GM23338 (cell line): ENCODE measurements around the gene CCDC170. TPM values are rescaled to one million over a fixed set of nuclear protein-coding genes. Genes with fewer than 3 reads are reported as not detected.

ENCODE experiments used
- ATAC-seq: fragments of 200-7000 bp; cut with Tn5 transposase; 3 replicates; pipeline ENCODE4 v1.9.1; 2020
- DNase-seq: peaks from one replicate; pipeline ENCODE4 v3.0.0-alpha.2; 2015; ENCODE audit warnings: low spot score
- H2AFZ ChIP-seq: fragments of 200-600 bp; sonication (generic); 2 replicates; pipeline ENCODE4 v1.8.0; 2016; ENCODE audit warnings: antibody characterized with exemption, mild to moderate bottlenecking, moderate library complexity
- H3F3A ChIP-seq: fragments of 200-600 bp; sonication (generic); replicated peaks from 2 replicates; pipeline ENCODE4 v1.8.0; 2017; ENCODE audit warnings: antibody characterized with exemption, mixed run types, low read depth
- H3K27ac ChIP-seq: fragments of 200-600 bp; sonication (generic); 2 replicates; pipeline ENCODE4 v1.6.1; 2016; ENCODE audit warnings: low read depth
- H3K27me3 ChIP-seq: fragments of 200-600 bp; sonication (generic); 2 replicates; pipeline ENCODE4 v1.8.0; 2016; ENCODE audit warnings: mild to moderate bottlenecking, mixed run types, moderate library complexity; ENCODE audit not compliant: insufficient read depth
- H3K36me3 ChIP-seq: fragments of 200-600 bp; sonication (generic); 2 replicates; pipeline ENCODE4 v1.8.0; 2016; ENCODE audit warnings: mild to moderate bottlenecking; ENCODE audit not compliant: insufficient read depth
- H3K4me1 ChIP-seq: fragments of 200-600 bp; sonication (generic); 2 replicates; pipeline ENCODE4 v1.8.0; 2016; ENCODE audit warnings: mild to moderate bottlenecking, moderate library complexity; ENCODE audit not compliant: insufficient read depth
- H3K4me2 ChIP-seq: fragments of 200-600 bp; sonication (generic); 2 replicates; pipeline ENCODE4 v1.7.1; 2017; ENCODE audit warnings: mixed run types
- H3K4me3 ChIP-seq: fragments of 200-600 bp; sonication (generic); 2 replicates; pipeline ENCODE4 v1.6.1; 2016; ENCODE audit warnings: mixed run types
- H3K79me2 ChIP-seq: fragments of 200-600 bp; sonication (generic); replicated peaks from 2 replicates; pipeline ENCODE4 v1.8.0; 2017; ENCODE audit warnings: mild to moderate bottlenecking; ENCODE audit not compliant: insufficient read depth
- H3K9me2 ChIP-seq: fragments of 200-600 bp; sonication (generic); 2 replicates; pipeline ENCODE4 v1.8.0; 2017; ENCODE audit not compliant: insufficient read depth
- H4K20me1 ChIP-seq: fragments of 200-600 bp; sonication (generic); replicated peaks from 2 replicates; pipeline ENCODE4 v1.8.0; 2017; ENCODE audit warnings: mild to moderate bottlenecking; ENCODE audit not compliant: insufficient read depth
- H3K27ac Mint-ChIP-seq: 2 replicates; pipeline ENCODE4 v1.8.0; 2020; ENCODE audit warnings: inconsistent platforms, mild to moderate bottlenecking, moderate library complexity, mixed read lengths
- H3K27me3 Mint-ChIP-seq: 3 replicates; pipeline ENCODE4 v1.8.0; 2022; ENCODE audit warnings: low read depth, mild to moderate bottlenecking, moderate library complexity, mixed read lengths, inconsistent platforms; ENCODE audit not compliant: insufficient read depth, poor library complexity
- H3K36me3 Mint-ChIP-seq: 3 replicates; pipeline ENCODE4 v1.8.0; 2021; ENCODE audit warnings: low read depth, mild to moderate bottlenecking, inconsistent platforms, moderate library complexity, mixed read lengths
- H3K4me1 Mint-ChIP-seq: 3 replicates; pipeline ENCODE4 v1.8.0; 2020; ENCODE audit warnings: mild to moderate bottlenecking, inconsistent platforms, mixed read lengths
- H3K4me3 Mint-ChIP-seq: 3 replicates; pipeline ENCODE4 v1.8.0; 2021; ENCODE audit warnings: moderate library complexity, mild to moderate bottlenecking, inconsistent platforms, mixed read lengths
- H3K9me3 Mint-ChIP-seq: 3 replicates; pipeline ENCODE4 v1.8.0; 2020; ENCODE audit warnings: moderate library complexity, mild to moderate bottlenecking, inconsistent platforms, mixed read lengths
- ETS1 ChIP-seq: IDR thresholded peaks from 2 replicates; pipeline ENCODE4 v1.6.1; 2016; ENCODE audit warnings: antibody characterized with exemption
- EZH2 ChIP-seq: fragments of 200-600 bp; sonication (generic); IDR thresholded peaks from one replicate; pipeline ENCODE4 v1.8.0; 2017; ENCODE audit warnings: antibody characterized with exemption, mild to moderate bottlenecking, low read depth; ENCODE audit not compliant: unreplicated experiment
- EZH2phosphoT487 ChIP-seq: fragments of 200-600 bp; sonication (generic); IDR thresholded peaks from one replicate; pipeline ENCODE4 v1.8.1; 2018; ENCODE audit warnings: antibody characterized with exemption; ENCODE audit not compliant: unreplicated experiment
- JUNB ChIP-seq: IDR thresholded peaks from one replicate; pipeline ENCODE4 v1.6.1; 2016; ENCODE audit warnings: antibody characterized with exemption; ENCODE audit not compliant: unreplicated experiment
- NANOG ChIP-seq: IDR thresholded peaks from 2 replicates; pipeline ENCODE4 v1.6.1; 2016; ENCODE audit warnings: antibody characterized with exemption, borderline replicate concordance
- REST ChIP-seq: IDR thresholded peaks from one replicate; pipeline ENCODE4 v1.6.1; 2018; ENCODE audit warnings: antibody characterized with exemption; ENCODE audit not compliant: unreplicated experiment
- STAT1 ChIP-seq: IDR thresholded peaks from one replicate; pipeline ENCODE4 v1.6.1; 2016; ENCODE audit warnings: antibody characterized with exemption; ENCODE audit not compliant: unreplicated experiment
- ZNF114 ChIP-seq: fragments of 250-450 bp; sonication (Bioruptor Pico); IDR thresholded peaks from 2 replicates; pipeline ENCODE4 v1.5.0; 2020; ENCODE audit warnings: mild to moderate bottlenecking, moderate library complexity
- ZNF462 ChIP-seq: fragments of 250-450 bp; sonication (Bioruptor Pico); IDR thresholded peaks from 2 replicates; pipeline ENCODE4 v1.5.0; 2020; ENCODE audit warnings: mild to moderate bottlenecking, moderate library complexity
- polyA plus RNA-seq: library from polyadenylated mRNA; unstranded; fragments of >200 nt; fragmentation: Nextera tagmentation; extraction: Ambion mirVana; gene quantifications from 2 replicates; pipeline ENCODE4 v1.2.1, GENCODE V29; 2016
- total RNA-seq: library from RNA; depleted of rRNA; stranded (reverse); fragments of >200 nt; shearing (Covaris generic); gene quantifications from 2 replicates; pipeline ENCODE4 v1.2.3, GENCODE V29; 2014

Gene CCDC170
- total and polyA plus RNA-seq, 2 experiments from 2014 or later: 0.18 TPM; not detected in 1

- no peaks in the 10 kb centered on the region for H3K79me2 ChIP-seq
- Mint-ChIP-seq H3K36me3 (peaks cover 19% of the 10 kb centered on the region), H3K4me3 (no peak overlapping the region), H3K27ac (no peak overlapping the region; the same call in 1 of the 2 replicates), H3K9me3 (peaks cover 29% of the 10 kb centered on the region), H3K4me1 (no peaks in the 10 kb centered on the region; the same call in 2 of the 3 replicates), H3K27me3 (peaks cover 8% of the 10 kb centered on the region)
- H3K9me2 ChIP-seq: no peaks in the 10 kb centered on the region
- H3F3A ChIP-seq: no peaks in the 10 kb centered on the region
- no peak overlapping the region for H3K27ac ChIP-seq
- H3K27me3 ChIP-seq: no peaks in the 10 kb centered on the region
- no peak overlapping the region for H2AFZ ChIP-seq
- ATAC-seq: no peak
- H3K36me3 ChIP-seq: peaks cover 5% of the 10 kb centered on the region; the same call in 1 of the 2 replicates
- no peaks in the 10 kb centered on the region for H4K20me1 ChIP-seq
- DNase-seq: no peak
- no peak overlapping the region for H3K4me2 ChIP-seq
- TF ChIP-seq STAT1: no peak
- TF ChIP-seq NANOG: no peak
- TF ChIP-seq ZNF462 (CRISPR knock-in tag): no peak
- no peak for TF ChIP-seq ETS1
- no peak for TF ChIP-seq REST
- no peak for TF ChIP-seq ZNF114
- TF ChIP-seq JUNB: no peak
- TF ChIP-seq EZH2: no peak
- TF ChIP-seq EZH2phosphoT487: no peak
- no peaks in the 10 kb centered on the region for H3K4me1 ChIP-seq
- no peak overlapping the region for H3K4me3 ChIP-seq
These were observed 70.8 kb downstream of the CCDC170 start for GRCh38 chr6:151564654-151565053.
